Measurements from ENCODE around the gene DPY30.

DPY30 gene

DNA sequence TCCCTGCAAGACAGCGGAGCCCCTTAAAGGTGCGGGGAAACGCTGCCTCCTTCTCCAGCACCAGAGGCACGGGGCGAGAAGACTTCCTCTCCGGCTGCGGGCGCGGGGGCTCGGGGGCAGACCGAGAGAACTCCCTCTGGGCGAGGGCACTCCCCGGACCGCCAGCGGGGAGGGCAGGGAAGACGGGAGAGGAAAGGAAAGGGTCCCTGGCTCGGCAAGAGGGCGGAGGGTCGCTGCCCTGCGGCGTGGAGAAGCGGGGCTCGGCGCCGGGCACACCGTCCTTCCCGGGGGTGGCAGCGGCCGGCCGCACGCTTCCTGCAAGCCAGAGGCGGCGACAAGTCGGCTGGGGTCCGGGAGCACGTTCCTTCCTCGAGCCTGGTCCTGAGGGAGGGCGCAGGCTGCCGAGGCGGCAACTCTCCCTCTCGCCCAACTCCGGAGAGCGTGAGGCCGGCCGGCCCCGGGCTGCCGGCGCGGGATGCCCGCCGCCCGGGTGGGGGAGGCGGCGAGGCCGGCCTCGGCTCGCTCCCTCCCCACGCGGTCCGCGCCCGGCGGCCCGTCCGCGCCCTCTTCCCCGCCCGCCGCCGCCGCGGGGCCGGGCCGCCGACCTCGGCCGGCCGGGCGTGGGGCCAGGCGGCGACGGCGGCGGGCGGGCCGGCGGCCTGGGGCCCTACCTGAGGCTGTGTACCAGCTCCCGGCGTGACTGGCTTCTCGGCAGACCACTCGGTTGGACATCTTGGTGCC is 29.9 kb downstream of the DPY30 start:
- peak; percentile 73 for DNase-seq (ENCODE audit: low spot score)

DNA sequence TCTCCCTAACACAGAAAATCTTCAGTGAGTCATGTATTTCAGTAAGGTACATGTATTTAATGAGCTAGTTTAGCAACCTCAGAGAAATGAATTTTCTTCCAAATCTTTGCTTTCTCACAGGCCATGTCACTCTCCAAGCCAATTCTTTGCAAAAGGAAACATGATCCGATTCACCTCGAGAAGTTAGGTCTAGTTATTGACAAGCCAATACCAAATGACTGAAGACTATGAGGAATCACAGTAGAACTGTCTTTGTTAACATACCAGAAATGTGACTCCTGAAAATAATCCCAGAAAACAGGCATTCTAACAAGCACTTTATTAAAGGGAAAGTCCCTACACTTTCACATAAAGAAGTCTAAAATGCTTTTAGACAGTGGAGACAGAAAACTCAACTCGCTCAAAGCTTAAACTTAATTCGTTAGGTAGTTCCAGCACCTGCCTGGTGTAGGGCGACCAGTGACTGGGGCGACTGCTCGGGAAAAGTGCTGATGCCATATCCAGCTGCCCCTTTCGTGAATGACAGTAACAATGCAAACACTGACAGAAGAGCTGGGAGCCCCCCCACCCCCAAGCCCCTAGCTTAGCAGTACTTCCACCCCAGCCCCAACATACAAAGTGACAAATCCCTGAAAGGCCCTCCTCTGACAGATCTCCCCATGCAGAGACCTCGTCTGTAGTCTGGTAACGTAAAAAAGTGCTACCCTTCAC is 30.6 kb downstream of the DPY30 start:
- DNase-seq (ENCODE audit: low spot score), result peak; percentile 66

- DNase-seq (ENCODE audit: low spot score), result no peak
Measured at GRCh38 chr2:32007121-32007391, 32.5 kb downstream of the DPY30 start.

GRCh38 chr2:32005371-32005976 is 34.1 kb downstream of the DPY30 start:
- no peak for DNase-seq (ENCODE audit: low spot score)

DNA sequence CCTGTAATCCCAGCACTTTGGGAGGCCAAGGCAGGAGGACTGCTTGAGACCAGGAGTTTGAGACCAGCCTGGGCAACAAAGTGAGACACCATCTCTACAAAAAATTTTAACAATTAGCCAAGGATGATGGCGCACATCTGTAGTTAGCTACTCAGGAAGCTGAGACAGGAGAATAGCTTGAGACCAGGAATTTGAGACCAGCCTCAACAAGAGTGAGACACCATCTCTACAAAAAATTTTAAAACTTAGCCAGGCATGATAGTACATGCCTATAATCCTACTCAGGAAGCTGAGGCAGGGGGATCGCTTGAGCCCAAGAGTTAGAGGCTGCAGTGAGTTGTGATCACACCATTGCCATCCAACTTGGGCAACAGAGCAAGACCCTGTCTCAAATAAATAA is 35.8 kb downstream of the DPY30 start:
- no peak for DNase-seq (ENCODE audit: low spot score)

GRCh38 chr2:32002406-32002805 is 37.2 kb downstream of the DPY30 start:
- DNase-seq (ENCODE audit: low spot score), result no peak

- DNase-seq (ENCODE audit: low spot score), result no peak
Measured at GRCh38 chr2:31999438-31999837, 40.2 kb downstream of the DPY30 start.

- no peak for DNase-seq (ENCODE audit: low spot score)
Measured at GRCh38 chr2:31998731-31999383, 40.7 kb downstream of the DPY30 start.

GRCh38 chr2:31997653-31998052 is 42.0 kb downstream of the DPY30 start:
- DNase-seq (ENCODE audit: low spot score), result no peak

GRCh38 chr2:31996571-31997150 is 42.9 kb downstream of the DPY30 start:
- DNase-seq (ENCODE audit: low spot score), result no peak

GRCh38 chr2:31992934-31993333 is 46.7 kb downstream of the DPY30 start:
- DNase-seq (ENCODE audit: low spot score), result no peak

GRCh38 chr2:31992025-31992579 is 47.5 kb downstream of the DPY30 start:
- DNase-seq (ENCODE audit: low spot score), result no peak

DNA sequence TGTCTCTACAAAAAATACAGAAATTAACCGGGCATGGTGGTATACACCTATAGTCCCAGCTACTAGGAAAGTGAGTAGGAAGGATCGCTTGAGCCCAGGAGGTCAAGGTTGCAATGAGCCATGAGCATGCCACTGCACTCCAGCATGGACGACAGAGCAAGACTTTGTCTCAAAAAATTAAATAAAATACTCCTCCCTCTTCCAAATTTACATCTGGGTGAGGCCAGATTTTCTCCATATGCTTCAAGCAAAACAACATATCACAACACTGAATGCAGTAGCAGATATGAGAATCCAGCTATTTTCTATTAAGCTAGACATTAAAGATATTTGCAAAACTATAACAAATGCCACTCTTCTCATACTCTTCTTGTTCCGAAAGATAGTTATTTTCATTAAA is 49.7 kb downstream of the DPY30 start:
- no peak for DNase-seq (ENCODE audit: low spot score)

GRCh38 chr2:31987454-31988220 is 52.0 kb downstream of the DPY30 start:
- no peak for DNase-seq (ENCODE audit: low spot score)

DNA sequence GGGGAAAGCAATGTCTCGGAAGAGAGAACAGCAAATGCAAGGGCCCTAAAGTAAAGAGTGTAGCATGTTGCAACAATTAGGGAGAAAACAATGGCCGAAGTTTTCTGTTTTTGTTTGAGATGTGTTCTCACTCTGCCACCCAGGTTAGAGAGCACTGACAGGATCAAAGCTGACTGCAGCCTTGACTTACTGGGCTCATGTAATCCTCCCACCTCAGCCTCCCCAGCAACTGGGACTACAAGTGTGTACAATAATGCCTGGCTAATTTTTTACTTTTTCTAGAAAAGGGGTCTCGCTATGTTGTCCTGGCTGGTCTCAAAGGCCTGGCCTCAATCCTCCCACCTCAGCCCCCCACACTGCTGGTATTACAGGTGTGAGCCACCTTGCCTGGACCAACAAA is 52.7 kb downstream of the DPY30 start:
- DNase-seq (ENCODE audit: low spot score), result no peak

DNA sequence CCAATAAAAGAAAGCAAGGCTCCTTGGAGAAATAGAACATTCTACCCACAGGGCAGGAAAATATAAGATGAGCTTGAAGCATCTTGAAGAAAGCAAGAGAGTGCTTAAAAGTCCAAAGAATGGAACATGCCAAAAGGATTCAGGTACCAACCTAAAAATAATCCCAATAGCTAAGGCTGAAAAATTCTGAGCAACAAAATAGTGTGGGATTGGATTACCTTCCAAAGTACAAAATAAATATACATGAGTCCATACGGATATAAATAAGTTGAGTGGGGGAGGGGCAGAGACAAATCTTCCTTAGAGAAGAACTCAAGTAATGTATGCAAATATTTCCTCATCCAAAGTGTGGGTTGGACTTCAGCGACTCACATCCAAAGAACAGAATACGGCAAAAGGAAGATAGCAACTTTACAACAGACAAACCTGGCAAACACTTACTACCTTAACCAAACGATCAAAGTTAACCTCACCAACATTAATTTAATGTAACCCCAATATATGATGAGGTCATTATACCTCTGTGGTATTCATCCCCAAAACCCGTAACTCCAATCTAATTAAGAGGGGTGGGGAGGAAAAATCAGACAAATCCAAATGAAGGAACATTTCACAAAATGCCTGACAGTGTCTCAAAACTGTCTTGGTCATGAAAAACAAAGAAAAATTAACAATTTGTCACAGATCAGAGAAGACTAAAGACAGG is 55.7 kb downstream of the DPY30 start:
- no peak for DNase-seq (ENCODE audit: low spot score)

DNA sequence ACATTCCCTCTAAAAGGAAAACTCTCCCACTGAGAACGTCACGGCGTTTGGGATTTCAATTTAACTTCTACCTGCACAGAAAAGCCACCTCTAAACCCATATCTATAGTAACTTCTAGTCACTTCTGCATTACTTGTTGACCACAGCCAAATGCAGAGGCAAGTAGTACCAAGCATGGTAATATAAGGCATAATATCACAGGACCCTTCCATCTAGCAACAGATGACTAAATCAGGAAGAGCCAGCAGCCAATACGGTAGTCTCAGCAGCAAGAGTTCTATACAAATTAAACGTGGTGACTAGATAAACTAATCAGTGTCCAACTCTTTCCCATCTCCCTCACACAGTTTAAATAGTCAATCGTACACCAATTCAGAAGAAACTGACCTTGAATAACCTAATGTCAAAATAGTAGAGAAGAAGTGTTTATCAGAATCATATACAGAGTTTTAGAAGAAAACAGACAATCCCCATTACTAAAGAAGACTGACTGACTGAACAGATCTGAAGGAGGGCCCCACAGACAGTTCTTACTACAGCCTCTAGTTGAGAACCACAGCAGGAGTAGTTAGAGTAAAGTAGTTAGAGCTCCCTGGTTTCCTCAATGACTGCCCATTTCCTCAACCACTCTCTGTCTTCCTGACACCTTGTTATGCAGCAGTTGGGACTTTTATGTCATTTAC is 58.8 kb downstream of the DPY30 start:
- DNase-seq (ENCODE audit: low spot score), result no peak

DNA sequence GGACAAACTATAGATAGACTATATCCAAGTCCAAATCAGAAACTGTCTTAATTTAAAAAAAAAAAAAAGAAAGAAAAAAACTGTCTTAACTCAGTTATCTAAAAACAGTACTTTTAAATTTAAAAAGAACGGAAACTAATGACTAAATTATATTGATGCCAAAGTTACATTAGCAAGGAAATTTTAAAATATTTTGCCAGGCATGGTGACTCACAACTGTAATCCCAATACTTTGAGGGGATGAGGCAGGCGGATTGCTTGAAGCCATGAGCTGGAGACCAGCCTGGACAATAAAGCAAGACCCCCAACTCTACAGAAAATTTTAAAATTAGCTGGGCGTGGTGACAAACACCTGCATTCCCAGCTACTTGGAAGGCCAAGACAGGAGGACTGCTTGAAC is 59.6 kb downstream of the DPY30 start:
- DNase-seq (ENCODE audit: low spot score), result no peak

DNA sequence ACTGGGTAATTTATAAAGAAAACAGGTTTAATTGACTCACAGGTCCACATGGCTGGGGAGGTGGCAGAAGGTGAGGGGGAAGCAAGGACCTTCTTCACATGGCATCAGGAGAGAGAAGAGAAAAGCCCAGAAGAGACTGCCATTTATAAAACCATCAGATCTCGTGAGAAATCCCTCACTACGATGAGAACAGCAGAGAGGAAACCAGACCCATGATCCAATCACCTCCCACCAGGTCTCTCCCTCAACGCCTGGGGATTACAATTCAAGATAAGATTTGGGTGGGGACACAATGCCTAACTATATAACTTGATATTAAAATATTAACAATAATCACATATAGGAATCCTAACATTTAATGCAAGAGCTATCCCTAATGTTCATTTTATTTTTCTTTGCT is 60.6 kb downstream of the DPY30 start:
- DNase-seq (ENCODE audit: low spot score), result no peak

DNA sequence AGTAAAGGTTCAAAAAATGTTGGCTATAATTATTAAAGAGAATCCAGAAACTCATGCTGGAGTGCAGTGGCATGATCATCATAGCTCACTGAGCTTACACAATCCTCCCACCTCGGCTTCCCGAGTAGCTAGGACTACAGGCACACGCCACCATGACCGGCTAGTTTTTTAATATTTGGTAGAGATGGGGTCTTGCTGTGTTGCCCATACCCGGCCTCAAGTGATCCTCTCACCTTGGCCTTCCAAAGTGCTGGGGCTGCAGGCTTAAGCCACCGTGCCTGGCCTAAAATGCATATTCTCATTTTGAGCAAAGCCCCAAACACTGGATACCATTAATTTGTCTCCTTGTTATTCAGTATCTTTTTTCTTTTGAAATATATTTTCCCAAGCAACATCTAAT is 61.2 kb downstream of the DPY30 start:
- no peak for DNase-seq (ENCODE audit: low spot score)

Data from left forelimb (tissue), 1 donor.